Measurements from ENCODE around the gene PLPP1.

GRCh38 chr5:55450050-55450765 is 84.6 kb downstream of the PLPP1 start:
- TF ChIP-seq CTCF (conservative IDR thresholded peaks at IDR 0.05 in 1 of 2, IDR thresholded peaks at IDR 0.05 in 1 of 2; ENCODE audit: extremely low read depth in 1 of 2, insufficient read depth in 1 of 2, low read depth in 1 of 2, low read length in 2 of 2) = no peak
- no peak for TF ChIP-seq EZH2 (IDR thresholded peaks at IDR 0.05; ENCODE audit: borderline replicate concordance, low read length)

Measured in mammary epithelial cell (primary cell).